Activated CD4-positive, alpha-beta T cell treated with anti-CD3 and anti-CD28 coated beads for 36 hours (primary cell): ENCODE results near the gene CHDH. TPM values are rescaled to one million over a fixed set of nuclear protein-coding genes. Genes with fewer than 3 reads are reported as not detected.

ENCODE experiments used
- ATAC-seq: fragments of 200-7000 bp; cut with Tn5 transposase; one replicate; pipeline ENCODE4 v1.10.0; 2021; ENCODE audit warnings: mild to moderate bottlenecking, moderate library complexity
- CTCF ChIA-PET: fragments of 350-600 bp; sonication (Branson Sonifier 250); formaldehyde crosslinking; loops from one replicate; lab custom pipeline; 2021; ENCODE audit warnings: antibody characterized with exemption; lab: Charles Lee
- POLR2A ChIA-PET: fragments of 350-600 bp; sonication (Branson Sonifier 250); formaldehyde crosslinking; loops from one replicate; lab custom pipeline; 2021; ENCODE audit warnings: antibody characterized with exemption, inconsistent platforms; lab: Charles Lee
- DNase-seq: peaks from one replicate; pipeline ENCODE4 v3.0.0-alpha.2; 2020
- H3K27ac Mint-ChIP-seq: one replicate; pipeline ENCODE4 v1.8.0; 2021; ENCODE audit warnings: mixed read lengths
- H3K27me3 Mint-ChIP-seq: one replicate; pipeline ENCODE4 v1.8.0; 2021; ENCODE audit warnings: mixed read lengths
- H3K36me3 Mint-ChIP-seq: one replicate; pipeline ENCODE4 v1.8.0; 2021; ENCODE audit warnings: low read depth, mixed read lengths
- H3K4me1 Mint-ChIP-seq: one replicate; pipeline ENCODE4 v1.8.0; 2021; ENCODE audit warnings: mixed read lengths
- H3K4me3 Mint-ChIP-seq: one replicate; pipeline ENCODE4 v1.8.0; 2021; ENCODE audit warnings: mild to moderate bottlenecking, moderate library complexity, mixed read lengths
- H3K9me3 Mint-ChIP-seq: one replicate; pipeline ENCODE4 v1.8.0; 2021; ENCODE audit warnings: low read depth, mixed read lengths
- intact Hi-C, 2 experiments: fragments of 100-400 bp; cut with DNase I in 1 of 2; cut with micrococcal nuclease in 1 of 2; formaldehyde crosslinking; loops; one replicate each; pipeline versions ENCODE4 v1.14.2 to v1.15.1; 2022 to 2024; cut with DNase I, micrococcal nuclease
- total RNA-seq, 2 experiments: library from RNA; stranded (reverse); gene quantifications; one replicate each; pipeline ENCODE4 v1.2.3, GENCODE V29; 2021

Gene CHDH
- total RNA-seq, 2 experiments from 2014 or later, result 0.30 to 0.55 TPM

DNA sequence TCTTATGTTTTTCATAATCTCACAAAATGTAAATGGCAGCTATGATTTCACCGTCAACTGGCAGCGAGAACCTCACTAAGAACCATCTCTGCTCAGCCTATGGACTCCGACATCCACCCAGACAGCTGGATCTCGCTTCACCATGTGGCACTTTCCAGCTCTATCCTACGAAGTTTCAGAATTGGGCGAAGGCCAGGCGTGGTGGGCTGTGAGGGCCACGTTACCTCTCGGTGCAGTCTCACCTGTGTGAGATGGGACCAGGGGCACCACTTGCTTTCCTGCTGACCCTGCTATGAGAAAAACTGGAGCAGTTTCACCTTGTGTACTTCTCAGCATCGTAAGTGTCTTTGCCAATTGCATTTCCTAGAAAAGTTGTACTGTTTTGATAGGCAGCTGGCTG is 32.3 kb downstream of the CHDH start:
- ChIA-PET POLR2A (no interaction called here), CTCF (no interaction called here)
- Mint-ChIP-seq H3K27ac (no peak overlapping the region), H3K36me3 (no peaks in the 10 kb centered on the region), H3K27me3 (no peaks in the 10 kb centered on the region), H3K9me3 (no peaks in the 10 kb centered on the region), H3K4me1 (no peaks in the 10 kb centered on the region), H3K4me3 (no peak overlapping the region)
- intact Hi-C loops, result no loop called here
- DNase-seq (no peak), ATAC-seq (no peak)

DNA sequence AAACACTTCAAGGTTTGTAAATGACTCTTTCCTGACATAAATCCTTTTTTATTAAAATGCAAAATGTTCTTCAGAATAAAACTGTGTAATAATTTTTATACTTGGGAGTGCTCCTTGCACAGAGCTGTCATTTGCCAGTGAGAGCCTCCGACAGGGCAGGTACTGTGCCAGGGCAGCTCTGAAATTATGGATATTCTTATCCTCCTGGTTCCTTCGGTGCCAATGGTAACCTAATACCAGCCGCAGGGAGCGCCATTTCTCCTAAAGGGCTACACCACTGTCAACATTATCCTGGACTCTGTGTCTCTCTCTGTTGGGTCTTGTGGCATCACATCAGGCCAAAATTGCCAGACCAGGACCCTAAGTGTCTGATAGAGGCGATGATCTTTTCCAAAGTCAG is 33.0 kb downstream of the CHDH start:
- Mint-ChIP-seq H3K9me3 (no peaks in the 10 kb centered on the region), H3K4me1 (no peaks in the 10 kb centered on the region), H3K27ac (no peak overlapping the region), H3K4me3 (no peak overlapping the region), H3K27me3 (no peaks in the 10 kb centered on the region), H3K36me3 (no peaks in the 10 kb centered on the region)
- ChIA-PET POLR2A (no interaction called here), CTCF (no interaction called here)
- DNase-seq (no peak), ATAC-seq (no peak)
- intact Hi-C loops, result no loop called here

DNA sequence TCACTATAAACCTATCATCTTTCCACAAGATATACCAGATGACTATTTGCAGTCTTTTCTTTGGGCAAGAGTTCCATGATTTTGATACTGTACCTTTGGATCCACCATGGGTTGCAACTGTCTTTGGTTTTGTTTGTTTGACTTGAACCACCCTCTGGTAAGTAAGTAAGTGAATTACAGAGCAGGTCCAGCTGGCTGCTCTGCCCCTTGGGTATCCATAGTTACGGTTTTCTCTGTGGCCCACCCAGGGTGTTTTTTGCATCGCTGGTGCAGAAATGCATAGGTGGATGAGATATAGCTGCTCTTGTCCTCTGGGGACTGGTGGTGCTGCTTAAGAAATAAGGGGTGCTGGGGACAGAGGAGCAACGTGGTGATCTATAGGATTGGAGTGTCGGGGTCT is 33.8 kb downstream of the CHDH start:
- CTCF ChIA-PET, result no interaction called here
- Mint-ChIP-seq H3K27me3 (no peaks in the 10 kb centered on the region), H3K36me3 (no peaks in the 10 kb centered on the region), H3K9me3 (no peaks in the 10 kb centered on the region), H3K4me3 (no peak overlapping the region), H3K27ac (no peak overlapping the region), H3K4me1 (no peaks in the 10 kb centered on the region)
- DNase-seq, result no peak
- POLR2A ChIA-PET, result no interaction called here
- ATAC-seq, result no peak
- intact Hi-C loops, result no loop called here

DNA sequence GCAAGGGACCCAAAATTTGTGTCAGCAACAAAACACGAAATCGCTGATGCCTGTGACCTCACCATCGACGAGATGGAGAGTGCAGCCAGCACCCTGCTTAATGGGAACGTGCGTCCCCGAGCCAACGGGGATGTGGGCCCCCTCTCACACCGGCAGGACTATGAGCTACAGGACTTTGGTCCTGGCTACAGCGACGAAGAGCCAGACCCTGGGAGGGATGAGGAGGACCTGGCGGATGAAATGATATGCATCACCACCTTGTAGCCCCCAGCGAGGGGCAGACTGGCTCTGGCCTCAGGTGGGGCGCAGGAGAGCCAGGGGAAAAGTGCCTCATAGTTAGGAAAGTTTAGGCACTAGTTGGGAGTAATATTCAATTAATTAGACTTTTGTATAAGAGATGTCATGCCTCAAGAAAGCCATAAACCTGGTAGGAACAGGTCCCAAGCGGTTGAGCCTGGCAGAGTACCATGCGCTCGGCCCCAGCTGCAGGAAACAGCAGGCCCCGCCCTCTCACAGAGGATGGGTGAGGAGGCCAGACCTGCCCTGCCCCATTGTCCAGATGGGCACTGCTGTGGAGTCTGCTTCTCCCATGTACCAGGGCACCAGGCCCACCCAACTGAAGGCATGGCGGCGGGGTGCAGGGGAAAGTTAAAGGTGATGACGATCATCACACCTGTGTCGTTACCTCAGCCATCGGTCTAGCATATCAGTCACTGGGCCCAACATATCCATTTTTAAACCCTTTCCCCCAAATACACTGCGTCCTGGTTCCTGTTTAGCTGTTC is 34.9 kb downstream of the CHDH start:
- Mint-ChIP-seq H3K36me3 (no peaks in the 10 kb centered on the region), H3K27me3 (no peaks in the 10 kb centered on the region), H3K27ac (no peak overlapping the region), H3K4me1 (no peaks in the 10 kb centered on the region), H3K9me3 (no peaks in the 10 kb centered on the region), H3K4me3 (no peak overlapping the region)
- intact Hi-C loops, result no loop called here
- DNase-seq (no peak), ATAC-seq (no peak)
- POLR2A ChIA-PET, result no interaction called here
- CTCF ChIA-PET, result no interaction called here

DNA sequence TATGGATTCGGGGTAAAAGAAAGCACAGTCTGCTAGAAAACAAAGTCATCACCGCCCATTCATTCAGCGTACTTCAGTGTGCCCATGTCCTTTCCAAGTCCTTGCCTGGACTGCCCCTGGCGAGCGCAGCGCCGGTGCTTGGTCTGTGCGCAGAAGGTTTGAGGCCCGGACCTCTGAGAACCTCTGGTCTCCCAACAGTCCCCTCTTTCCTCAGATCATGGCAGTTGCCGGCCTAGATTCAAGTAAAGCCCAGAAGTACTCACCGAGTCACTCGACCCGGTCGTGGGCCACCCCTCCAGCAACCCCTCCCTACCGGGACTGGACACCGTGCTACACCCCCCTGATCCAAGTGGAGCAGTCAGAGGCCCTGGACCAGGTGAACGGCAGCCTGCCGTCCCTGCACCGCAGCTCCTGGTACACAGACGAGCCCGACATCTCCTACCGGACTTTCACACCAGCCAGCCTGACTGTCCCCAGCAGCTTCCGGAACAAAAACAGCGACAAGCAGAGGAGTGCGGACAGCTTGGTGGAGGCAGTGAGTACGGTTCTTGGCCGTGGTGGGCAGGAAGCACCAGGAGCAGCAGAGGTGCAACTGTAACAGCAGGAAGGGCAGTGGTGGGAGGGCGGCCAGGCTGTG is 36.3 kb downstream of the CHDH start:
- H3K9me3 Mint-ChIP-seq, result no peaks in the 10 kb centered on the region
- POLR2A ChIA-PET, result no interaction called here
- H3K4me3 Mint-ChIP-seq, result no peak overlapping the region
- H3K27me3 Mint-ChIP-seq, result peaks cover under 1% of the 10 kb centered on the region
- no peak for ATAC-seq
- no peaks in the 10 kb centered on the region for H3K36me3 Mint-ChIP-seq
- no peaks in the 10 kb centered on the region for H3K4me1 Mint-ChIP-seq
- H3K27ac Mint-ChIP-seq, result no peak overlapping the region
- no peak for DNase-seq
- CTCF ChIA-PET, result no interaction called here
- intact Hi-C loops, result no loop called here

DNA sequence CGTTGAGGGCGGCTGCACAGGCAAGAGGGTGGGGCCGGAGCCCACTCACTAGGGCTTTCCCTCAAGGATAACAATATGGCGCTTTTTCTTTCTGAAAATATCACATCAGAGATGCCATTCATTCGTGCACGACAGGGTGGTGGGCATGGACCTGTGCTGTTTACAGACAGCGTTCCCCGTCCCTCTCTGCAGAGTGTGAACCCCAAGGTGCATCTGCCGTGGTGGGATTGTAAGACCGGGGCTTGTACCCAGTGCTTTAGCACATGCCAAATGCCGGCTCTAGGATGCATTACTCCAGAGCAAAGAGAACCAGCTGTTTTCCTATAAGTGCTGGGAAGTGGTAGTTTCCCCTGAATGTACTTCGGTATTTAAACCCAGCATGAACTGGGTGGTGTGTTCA is 37.0 kb downstream of the CHDH start:
- no peak for ATAC-seq
- H3K27ac Mint-ChIP-seq, result no peak overlapping the region
- ChIA-PET CTCF (no interaction called here), POLR2A (no interaction called here)
- H3K4me1 Mint-ChIP-seq, result no peaks in the 10 kb centered on the region
- H3K27me3 Mint-ChIP-seq, result peaks cover 2% of the 10 kb centered on the region
- DNase-seq, result no peak
- intact Hi-C loops, result no loop called here
- H3K4me3 Mint-ChIP-seq, result no peak overlapping the region
- H3K36me3 Mint-ChIP-seq, result no peaks in the 10 kb centered on the region
- no peaks in the 10 kb centered on the region for H3K9me3 Mint-ChIP-seq

DNA sequence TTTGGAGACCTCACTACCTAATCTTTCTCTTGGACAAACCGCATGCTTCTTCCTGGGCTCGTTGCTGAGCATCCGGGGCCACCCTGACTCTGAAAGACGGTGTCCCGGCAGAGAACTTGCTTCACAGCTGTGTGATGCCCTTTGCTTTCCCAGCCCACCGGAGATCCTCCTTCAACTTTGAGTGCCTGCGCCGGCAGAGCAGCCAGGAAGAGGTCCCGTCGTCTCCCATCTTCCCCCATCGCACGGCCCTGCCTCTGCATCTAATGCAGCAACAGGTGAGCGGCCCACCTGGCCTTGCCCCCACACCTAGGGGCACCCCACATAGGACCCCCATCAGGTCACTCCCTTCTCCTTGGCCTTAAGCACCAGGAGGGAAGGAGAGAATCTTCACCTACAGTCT is 37.7 kb downstream of the CHDH start:
- ATAC-seq, result no peak
- Mint-ChIP-seq H3K4me3 (no peak overlapping the region), H3K9me3 (no peaks in the 10 kb centered on the region), H3K27ac (no peak overlapping the region), H3K4me1 (no peaks in the 10 kb centered on the region), H3K36me3 (no peaks in the 10 kb centered on the region), H3K27me3 (peaks cover 2% of the 10 kb centered on the region)
- CTCF ChIA-PET, result no interaction called here
- intact Hi-C loops, result no loop called here
- DNase-seq, result no peak
- POLR2A ChIA-PET, result no interaction called here

DNA sequence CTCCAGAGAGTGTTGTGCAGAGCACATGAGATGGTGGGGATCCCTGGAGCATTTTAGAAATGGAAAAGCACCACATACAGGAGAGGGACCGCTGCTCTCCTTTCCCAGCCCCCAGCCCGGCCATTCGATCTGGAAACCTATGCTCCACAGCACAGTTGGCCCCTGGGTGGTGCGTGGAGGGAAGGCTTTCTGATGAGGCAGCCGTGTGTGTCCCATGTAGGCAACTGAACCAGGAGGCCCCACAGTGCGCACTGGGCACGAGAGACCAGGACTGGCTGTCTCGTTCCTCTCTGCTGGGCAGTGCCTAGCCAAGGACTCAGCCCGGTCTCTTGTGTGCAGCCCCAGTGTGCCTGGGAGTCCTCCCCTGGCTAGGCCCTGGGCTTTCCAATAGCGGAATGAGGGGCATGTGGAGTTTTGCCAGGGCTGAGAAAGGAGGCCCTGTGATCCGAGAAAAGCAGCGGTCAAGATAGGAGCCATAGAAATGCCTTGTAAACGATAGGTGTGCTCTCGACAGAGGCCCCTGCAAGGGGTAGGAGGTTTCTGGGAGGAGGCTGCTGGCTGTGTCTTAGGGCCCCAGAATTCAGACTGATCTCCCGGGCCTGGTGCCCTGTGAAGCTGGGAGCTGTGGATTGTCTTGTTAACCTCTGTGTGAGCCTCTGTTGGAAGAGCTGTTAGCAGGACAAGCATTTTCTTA is 39.0 kb downstream of the CHDH start:
- Mint-ChIP-seq H3K27ac (no peak overlapping the region), H3K4me3 (no peak overlapping the region), H3K27me3 (peaks cover 2% of the 10 kb centered on the region), H3K4me1 (no peaks in the 10 kb centered on the region), H3K9me3 (no peaks in the 10 kb centered on the region), H3K36me3 (no peaks in the 10 kb centered on the region)
- intact Hi-C loops, result no loop called here
- ATAC-seq (no peak), DNase-seq (no peak)
- ChIA-PET CTCF (no interaction called here), POLR2A (no interaction called here)

DNA sequence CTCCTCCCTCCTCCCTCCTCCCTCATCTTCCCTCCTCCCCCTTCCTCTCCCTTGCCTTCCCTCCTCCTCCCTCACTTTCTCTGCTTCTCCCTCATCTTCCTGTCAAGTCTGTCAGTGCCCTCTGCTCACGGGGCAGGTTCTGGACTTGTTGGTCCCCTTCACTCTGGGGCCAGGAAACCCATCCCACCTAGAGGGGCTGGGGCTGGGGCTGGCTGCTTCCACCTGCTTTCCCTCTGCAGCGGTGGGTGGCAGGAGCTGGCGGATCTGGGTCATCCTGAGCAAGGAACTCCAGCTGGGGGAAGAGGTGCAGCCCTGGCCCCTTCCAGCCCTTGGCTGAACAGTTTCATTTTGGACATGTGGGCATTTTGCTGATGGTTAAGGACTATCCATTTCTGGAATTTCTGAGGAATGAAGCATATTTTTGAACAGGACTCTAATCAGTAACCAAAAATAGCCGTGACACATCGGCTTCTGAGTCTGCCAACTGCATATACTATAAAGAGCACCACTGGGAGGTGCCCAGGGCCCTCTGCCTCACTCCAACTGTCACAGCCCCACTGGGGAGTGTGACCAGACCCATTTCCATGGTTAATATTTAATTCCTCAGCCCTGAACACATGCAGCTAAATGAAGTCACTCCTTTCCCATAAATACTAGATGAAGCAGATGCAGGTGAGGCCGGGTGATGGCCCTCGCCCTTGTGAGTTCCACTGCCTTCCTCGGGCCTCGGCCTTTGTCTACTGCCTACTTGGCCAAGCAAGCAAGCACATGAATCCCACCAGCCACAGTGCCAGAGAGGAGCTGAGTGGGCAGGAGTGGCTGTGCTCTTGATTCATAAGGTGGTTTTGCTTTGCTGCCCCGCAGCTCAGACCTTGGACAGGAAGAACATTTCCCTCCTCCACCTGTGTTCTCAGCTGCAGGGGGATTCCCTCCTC is 39.8 kb downstream of the CHDH start:
- no peak overlapping the region for H3K27ac Mint-ChIP-seq
- intact Hi-C loops, result no loop called here
- H3K4me1 Mint-ChIP-seq, result no peaks in the 10 kb centered on the region
- ATAC-seq (no peak), DNase-seq (no peak)
- no peak overlapping the region for H3K4me3 Mint-ChIP-seq
- peaks cover 2% of the 10 kb centered on the region for H3K27me3 Mint-ChIP-seq
- ChIA-PET POLR2A (no interaction called here), CTCF (no interaction called here)
- no peaks in the 10 kb centered on the region for H3K36me3 Mint-ChIP-seq
- no peaks in the 10 kb centered on the region for H3K9me3 Mint-ChIP-seq

DNA sequence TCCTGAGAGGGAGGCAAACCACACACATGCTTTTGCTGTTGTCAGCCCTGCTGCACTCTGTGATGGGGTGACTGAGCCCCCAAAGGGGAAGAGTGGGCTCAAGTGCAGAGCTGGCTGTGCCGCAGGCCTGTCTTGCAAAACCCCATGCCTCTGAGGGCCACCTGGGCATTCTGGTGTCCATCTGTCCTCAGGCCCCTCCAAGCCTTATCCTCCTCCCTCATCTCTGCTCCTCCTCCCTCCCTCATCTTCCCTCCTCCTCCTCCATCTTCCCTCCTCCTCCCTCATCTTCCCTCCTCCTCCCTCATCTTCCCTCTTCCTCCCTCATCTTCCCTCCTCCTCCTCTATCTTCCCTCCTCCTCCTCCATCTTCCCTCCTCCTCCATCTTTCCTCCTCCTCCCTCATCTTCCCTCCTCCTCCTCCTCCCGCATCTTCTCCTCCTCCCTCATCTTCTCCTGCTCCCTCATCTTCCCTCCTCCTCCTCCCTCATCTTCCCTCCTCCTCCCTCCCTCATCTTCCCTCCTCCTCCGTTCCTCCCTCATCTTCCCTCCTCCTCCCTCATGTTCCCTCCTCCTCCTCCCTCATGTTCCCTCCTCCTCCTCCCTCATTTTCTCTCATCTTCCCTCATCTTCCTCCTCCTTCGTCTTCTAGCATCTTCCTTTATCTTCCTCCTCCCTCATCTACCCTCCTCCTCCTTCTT is 40.6 kb downstream of the CHDH start:
- Mint-ChIP-seq H3K9me3 (no peaks in the 10 kb centered on the region), H3K27me3 (peaks cover 3% of the 10 kb centered on the region), H3K4me3 (no peak overlapping the region), H3K36me3 (no peaks in the 10 kb centered on the region), H3K27ac (no peak overlapping the region), H3K4me1 (no peaks in the 10 kb centered on the region)
- intact Hi-C loops, result no loop called here
- no peak for DNase-seq
- no peak for ATAC-seq
- CTCF ChIA-PET, result no interaction called here
- POLR2A ChIA-PET, result no interaction called here
